COR-L47 (cell line): ENCODE data around the gene GIPC2.

Experiments
- DNase-seq: peaks from one replicate; lab custom pipeline; 2025; lab: John Stamatoyannopoulos, UW

The GIPC2 gene

DNA sequence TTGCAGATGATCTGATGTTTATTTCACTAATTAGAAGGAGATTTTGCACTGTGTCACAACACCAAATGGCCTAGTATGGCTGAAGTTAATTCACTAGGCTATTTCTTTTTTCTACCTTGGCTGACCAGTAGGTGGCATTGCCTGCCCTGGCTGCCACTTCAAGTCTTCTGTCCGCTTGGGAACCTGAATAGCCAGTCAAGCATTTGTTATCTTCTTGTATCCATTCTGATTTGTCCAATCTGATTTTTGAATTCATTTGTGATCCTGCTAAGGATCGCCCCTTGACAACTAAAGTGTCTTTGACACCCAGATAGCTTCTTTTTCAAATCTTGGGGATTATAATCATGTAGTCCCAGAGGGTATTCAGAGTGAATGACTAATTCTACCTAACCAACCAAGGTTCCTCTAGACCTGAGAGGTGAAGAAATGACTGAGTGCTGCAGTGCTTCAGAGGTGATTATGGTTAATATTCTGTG lies 99.4 kb downstream of the GIPC2 start:
- peak; percentile 48 for DNase-seq

DNA sequence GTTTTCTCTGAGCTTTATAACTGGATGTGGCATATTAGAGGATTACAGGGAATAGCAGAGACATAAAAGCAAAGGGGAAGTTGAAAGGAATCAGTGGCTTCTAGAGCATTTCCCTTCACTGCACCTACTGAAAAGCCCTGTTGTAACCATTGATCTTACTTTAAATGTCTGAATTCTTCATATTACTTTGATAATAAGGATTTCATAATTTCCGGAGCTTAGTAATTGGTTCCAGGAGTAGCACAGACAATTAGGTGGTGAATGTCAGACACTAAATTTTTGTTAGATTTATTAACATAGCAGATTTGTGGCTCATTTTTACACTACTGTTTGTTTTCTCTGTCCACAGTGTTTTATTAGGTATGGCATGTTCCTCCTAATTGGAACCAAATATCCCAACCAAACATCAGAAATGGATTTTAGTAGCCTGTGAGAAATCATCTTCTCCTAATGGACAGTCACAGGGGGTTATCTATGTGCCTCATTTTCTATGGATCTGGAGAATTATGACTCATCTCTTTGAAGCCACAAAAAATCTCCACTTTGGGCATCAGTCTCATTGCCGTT lies 100.5 kb downstream of the GIPC2 start:
- no peak for DNase-seq

DNA sequence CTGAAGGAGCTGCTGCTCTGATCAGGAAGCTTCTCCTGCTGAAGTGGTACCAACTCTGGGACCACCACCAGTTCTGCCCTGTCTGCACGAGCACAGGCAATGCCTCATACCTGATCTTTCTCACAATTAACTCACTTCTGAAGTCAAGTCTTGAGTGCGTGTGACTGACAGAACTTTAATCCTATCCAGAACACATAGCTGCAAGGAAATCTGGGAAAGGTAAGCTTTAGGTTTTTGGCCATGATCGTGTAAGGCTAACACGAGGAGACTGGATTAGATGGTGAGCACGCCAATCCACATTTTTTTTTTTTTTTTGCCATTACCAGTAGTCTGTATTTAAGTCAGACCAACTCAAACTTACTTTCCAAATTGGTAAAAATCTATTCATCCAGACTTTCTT lies 101.3 kb downstream of the GIPC2 start:
- DNase-seq, result no peak

DNA sequence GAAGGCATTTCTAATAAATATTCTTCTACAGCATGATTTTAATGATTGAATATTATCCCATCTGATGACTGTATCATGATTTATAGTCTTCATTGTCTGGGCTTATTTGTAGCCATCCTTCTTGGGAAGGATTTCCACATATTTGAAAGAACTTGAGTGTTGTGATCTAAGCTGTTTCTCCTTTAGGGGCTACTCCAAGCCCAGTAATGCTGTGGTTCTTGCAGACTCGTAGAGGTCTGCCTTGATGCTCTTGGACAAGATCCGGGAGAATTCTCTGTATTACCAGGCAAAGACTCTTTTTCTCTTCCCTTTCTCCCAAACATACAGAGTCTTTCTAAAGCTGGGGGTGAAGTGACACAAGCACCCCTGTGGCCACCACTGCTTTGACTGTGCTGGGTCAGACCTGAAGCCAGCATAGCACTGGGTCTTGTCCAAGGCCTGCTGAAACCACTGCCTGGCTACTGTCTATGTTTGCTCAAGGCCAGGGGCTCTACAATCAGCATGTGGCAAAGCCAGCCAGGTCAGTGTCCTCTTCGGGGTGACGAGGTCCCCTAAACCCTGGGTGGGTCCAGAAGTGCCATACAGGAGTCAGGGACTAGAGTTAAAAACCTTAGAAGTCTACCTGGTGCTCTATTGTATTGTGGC lies 107.4 kb downstream of the GIPC2 start:
- DNase-seq, result no peak

DNA sequence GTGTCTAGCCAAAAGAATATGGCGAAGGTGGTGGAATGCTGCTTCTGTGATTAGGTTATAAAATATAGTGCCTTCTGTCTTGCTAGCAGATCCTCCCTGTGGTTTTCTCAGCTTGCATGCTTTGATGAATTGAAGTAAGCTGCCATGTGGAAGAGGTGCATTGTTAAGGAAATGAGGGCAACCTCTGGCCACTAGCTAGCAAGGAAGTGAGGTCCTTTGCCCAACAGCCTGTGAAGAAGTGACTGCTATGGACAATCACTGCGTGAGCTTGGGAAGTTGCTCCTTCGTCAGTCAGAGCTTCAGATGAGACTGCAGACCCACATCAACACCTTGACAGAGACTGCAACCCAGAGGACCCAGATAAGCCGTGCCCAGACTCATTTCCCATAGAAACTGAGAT lies 109.4 kb downstream of the GIPC2 start:
- DNase-seq, result no peak

DNA sequence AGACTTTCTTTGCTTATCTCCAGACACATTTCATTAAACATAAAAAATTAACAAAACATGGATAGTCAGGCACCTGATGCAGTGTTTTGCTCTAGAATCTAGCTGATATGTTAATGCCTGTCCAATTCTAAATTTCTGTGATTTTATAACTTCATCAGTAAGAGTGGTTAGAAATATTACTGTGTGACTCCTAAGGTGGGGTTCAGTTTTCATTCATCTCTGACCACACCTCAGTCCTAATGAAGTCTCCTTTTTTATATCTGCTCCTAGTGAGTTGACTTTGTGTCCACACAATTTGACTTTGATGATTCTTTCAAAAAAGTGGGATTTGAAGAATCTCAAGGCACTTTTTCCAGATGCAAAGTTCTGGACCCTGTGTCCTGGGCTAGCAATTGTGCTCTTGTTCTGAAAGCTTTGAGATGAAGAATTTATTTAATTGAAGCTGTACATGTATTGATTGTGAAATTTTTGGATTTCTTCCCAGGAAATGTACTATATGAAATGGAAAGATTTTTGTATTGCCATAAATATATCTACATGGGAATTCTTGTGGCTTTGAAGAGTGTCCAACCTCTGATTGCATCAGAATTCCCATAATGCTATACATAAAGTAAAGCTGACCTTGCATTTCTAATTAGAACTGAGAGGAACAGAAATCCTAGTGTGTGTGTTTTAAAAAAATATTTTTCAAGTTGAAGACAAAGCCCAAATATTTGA lies 111.2 kb downstream of the GIPC2 start:
- DNase-seq, result no peak

DNA sequence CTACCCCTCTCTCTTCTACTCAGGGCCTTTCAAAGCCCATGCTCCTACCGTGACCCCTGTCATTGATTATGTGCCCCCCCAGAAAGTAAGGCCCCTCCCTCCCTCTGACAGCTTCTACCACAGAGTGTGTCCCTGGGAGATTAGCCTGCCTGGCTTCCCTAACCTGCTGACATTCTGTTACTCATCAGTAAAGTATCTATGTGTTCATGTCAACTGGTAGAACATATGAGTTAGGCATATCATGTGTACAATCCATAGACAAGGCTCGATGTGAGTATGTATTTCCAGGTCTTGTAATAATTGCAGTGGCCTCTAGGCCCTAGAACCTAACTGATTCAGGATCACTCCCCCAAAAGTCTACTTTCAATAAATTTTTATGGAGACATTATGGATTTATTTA lies 120.0 kb downstream of the GIPC2 start:
- DNase-seq, result no peak

DNA sequence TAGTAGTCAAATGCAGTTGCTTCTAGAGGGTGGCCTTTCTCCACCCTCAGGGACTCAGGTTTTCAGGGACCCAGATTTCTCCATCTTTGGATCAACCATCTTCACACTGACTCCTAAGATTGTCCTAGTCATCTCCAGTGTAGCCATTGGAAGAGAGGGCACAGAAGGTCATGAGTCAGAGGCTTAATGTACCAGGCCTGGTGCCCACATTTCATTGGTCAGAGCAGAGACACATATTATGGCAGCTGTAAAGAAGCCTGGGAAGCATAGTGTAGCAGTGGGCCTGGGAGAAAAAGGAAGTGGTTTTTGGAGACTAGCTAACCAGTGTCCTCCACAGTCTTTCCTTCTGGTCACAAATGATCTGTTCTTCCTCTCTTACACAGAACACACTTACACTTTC lies 122.5 kb downstream of the GIPC2 start:
- DNase-seq, result no peak

DNA sequence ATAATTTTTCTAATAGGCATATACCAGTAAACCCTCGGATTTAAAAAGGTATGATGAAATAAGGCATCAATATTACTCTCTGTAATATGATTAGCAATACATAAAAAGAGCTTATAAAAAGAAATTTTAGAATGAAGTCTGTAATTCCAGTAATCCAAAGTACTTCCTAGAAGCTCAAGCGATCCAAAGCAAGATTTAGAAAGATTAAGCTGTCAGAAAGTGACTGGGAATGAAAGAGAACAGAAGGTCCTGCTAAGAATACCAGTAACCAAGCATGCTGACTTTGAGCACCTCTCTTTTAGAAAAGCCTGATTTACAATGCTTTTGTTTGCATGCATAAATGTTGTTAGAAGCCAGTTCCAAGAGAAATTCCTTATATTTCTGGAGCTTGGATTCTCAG lies 125.1 kb downstream of the GIPC2 start:
- DNase-seq, result no peak

DNA sequence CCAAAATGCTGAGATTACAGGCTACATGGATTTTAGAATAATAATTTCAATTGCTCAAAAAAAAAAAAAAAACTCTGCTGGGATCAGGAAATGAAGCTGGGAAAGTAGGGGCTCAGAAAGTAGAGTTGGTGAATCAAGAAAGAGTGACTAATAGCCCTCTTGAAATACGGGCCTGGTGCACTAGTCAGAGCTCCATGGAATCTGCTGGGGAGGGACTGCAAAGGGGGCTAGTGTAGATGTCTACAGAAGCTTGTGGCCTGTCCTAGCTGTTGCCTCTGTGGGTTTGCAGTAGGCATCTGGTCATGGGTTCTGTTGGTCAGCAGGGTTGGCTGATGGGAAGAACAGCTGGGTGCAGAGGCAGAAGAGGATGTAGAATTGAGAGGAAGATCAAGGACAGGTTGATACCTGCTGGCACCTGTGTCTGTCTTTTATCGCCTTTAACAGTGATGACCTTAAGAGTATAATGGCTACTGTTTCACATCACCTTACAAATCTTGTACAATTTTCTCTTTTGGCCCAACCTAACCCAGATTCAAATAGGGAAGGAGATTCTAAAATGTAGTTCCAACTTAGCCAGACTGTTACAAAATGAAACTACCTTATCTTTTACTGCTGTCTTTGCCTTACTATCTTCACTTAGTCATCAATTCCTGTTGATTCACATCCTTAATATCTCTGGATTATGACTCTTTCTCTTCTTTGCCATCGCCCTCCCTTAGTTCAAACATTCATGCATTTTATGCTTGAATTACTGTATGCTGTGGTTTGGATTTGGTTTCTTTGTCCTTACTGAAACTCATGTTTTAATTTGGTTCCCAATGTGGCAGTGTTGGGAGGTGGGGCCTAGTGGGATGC lies 126.2 kb downstream of the GIPC2 start:
- no peak for DNase-seq

DNA sequence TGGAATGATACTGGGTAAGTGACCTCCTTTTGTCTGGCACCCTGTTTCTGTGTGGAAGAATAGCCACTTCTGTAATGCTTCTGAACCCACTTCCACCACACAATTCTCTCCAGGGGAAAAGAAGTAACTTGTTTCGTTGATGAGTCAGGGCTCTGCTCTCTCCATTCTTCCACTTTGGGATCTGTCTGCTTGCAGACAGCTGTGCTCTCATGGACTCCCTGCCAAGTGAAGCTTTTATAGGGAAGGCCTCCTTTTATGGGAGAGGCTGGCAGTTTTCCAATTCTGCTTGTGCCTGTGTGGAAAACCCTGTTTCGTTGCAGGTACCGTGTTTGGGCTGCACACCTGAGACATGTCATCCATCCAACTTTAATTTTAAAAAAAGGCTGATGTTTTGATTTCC lies 130.7 kb downstream of the GIPC2 start:
- DNase-seq, result peak; percentile 90

DNA sequence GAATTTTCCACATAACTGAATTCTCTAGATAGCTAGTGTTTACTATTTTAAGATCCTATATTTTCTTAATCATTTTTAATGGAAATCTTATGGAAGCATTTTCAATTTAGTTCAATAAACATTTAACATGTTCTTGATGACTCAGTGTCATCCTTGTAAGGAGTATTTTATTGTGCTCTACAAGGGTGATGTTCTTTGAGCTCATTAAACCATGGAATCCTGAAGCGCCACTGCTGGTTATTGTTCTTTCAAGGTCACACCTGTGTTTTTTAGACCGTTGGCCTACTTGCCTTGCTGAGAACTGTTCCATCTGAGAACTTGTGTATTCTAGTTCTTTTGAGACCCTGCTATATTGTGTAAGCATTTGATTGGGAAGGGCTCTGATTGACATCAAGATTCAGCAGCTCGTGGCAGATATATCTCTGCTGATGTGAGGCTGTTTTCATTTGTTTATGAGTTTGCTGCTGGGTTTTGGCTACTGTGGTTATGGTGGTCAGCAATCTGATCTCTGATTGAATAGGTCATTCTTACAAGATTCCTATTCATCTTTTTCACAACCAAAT lies 132.0 kb downstream of the GIPC2 start:
- DNase-seq, result no peak

DNA sequence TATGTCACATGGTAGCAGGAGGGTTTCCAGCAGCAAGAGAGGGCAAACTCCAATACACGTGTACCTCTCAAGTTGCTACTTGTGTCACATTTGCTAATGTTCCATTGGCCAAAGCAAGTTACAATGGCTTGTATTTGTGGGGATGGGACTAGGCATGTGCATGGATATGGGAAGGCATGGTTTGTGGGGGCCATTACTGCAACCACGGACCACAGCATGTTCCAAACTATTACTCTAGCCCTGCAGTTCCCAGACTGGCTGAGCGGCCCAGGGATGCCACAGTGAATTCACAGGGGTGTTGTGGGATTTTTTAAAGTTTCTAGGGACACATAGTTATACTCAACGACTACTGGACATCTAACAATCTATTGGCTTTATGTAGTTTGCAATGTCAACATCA lies 133.1 kb downstream of the GIPC2 start:
- no peak for DNase-seq

DNA sequence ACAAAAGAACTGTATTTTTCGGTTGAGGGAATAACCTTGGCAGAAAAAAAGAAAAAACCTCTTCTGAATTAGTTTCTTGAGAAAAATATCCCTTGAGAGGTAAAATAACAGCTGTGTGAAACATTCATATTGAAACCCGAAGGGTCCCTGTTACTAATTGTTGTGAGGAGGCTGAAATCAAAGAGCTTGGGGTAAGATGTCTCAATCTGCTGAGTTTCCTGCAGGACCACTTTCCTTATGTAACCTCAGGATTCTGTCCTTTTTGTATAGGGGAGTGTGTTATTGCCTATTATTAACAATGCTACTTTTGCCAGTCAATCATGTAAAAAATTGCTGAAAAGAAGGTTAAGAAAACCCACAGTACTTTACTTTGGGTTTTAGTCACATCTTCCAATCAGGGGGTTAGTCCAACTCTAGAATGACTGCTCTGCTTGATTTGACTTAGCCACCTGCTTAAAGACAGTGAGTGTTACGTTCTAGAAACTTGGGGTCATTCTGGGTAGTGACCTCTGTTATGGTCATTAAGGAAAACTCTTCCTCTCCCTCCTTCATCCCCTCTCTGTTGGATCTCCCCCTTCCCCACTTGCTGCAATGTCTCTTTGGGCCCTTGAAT lies 138.8 kb downstream of the GIPC2 start:
- DNase-seq, result no peak
